Measurements from ENCODE around the gene LBP.

The LBP gene

GRCh38 chr20:38307371-38308046, 38.8 kb upstream of the LBP start:
- no peak overlapping the region for H3K4me3 ChIP-seq (ENCODE audit: low read depth, low read length)
- DNase-seq (ENCODE audit: low read depth), result peak; percentile 94
- TF ChIP-seq CTCF (IDR thresholded peaks at IDR 0.05; ENCODE audit: low read depth, low read length), result no peak
- no peak for TF ChIP-seq POLR2A (IDR thresholded peaks at IDR 0.05; ENCODE audit: extremely low read depth, insufficient read length)
- no peak for TF ChIP-seq MAX (IDR thresholded peaks at IDR 0.05; ENCODE audit: low read depth, low read length)
- TF ChIP-seq MYC (IDR thresholded peaks at IDR 0.05; ENCODE audit: low read depth, low read length), result no peak

GRCh38 chr20:38308047-38308438, 38.2 kb upstream of the LBP start:
- no peak for DNase-seq (ENCODE audit: low read depth)
- TF ChIP-seq CTCF (IDR thresholded peaks at IDR 0.05; ENCODE audit: low read depth, low read length) (no peak), MYC (IDR thresholded peaks at IDR 0.05; ENCODE audit: low read depth, low read length) (no peak), MAX (IDR thresholded peaks at IDR 0.05; ENCODE audit: low read depth, low read length) (no peak), POLR2A (IDR thresholded peaks at IDR 0.05; ENCODE audit: extremely low read depth, insufficient read length) (no peak)
- H3K4me3 ChIP-seq (ENCODE audit: low read depth, low read length), result no peak overlapping the region

GRCh38 chr20:38308447-38308846, 37.8 kb upstream of the LBP start:
- TF ChIP-seq POLR2A (IDR thresholded peaks at IDR 0.05; ENCODE audit: extremely low read depth, insufficient read length) (no peak), CTCF (IDR thresholded peaks at IDR 0.05; ENCODE audit: low read depth, low read length) (no peak), MYC (IDR thresholded peaks at IDR 0.05; ENCODE audit: low read depth, low read length) (no peak), MAX (IDR thresholded peaks at IDR 0.05; ENCODE audit: low read depth, low read length) (no peak)
- no peak overlapping the region for H3K4me3 ChIP-seq (ENCODE audit: low read depth, low read length)
- DNase-seq (ENCODE audit: low read depth), result no peak

GRCh38 chr20:38311091-38311490, 35.2 kb upstream of the LBP start:
- no peak for DNase-seq (ENCODE audit: low read depth)
- H3K4me3 ChIP-seq (ENCODE audit: low read depth, low read length), result no peak overlapping the region
- no peak for TF ChIP-seq CTCF (IDR thresholded peaks at IDR 0.05; ENCODE audit: low read depth, low read length)
- TF ChIP-seq MAX (IDR thresholded peaks at IDR 0.05; ENCODE audit: low read depth, low read length), result no peak
- TF ChIP-seq MYC (IDR thresholded peaks at IDR 0.05; ENCODE audit: low read depth, low read length), result no peak
- no peak for TF ChIP-seq POLR2A (IDR thresholded peaks at IDR 0.05; ENCODE audit: extremely low read depth, insufficient read length)

- TF ChIP-seq MYC (IDR thresholded peaks at IDR 0.05; ENCODE audit: low read depth, low read length) (no peak), POLR2A (IDR thresholded peaks at IDR 0.05; ENCODE audit: extremely low read depth, insufficient read length) (no peak), MAX (IDR thresholded peaks at IDR 0.05; ENCODE audit: low read depth, low read length) (no peak), CTCF (IDR thresholded peaks at IDR 0.05; ENCODE audit: low read depth, low read length) (no peak)
- no peak for DNase-seq (ENCODE audit: low read depth)
- no peak overlapping the region for H3K4me3 ChIP-seq (ENCODE audit: low read depth, low read length)
Measured at GRCh38 chr20:38311491-38311890, 34.8 kb upstream of the LBP start.
